ENCODE measurements around the gene S1PR2. TPM values are rescaled to one million over a fixed set of nuclear protein-coding genes. Genes with fewer than 3 reads are reported as not detected.

The S1PR2 gene
- total and polyA plus RNA-seq, 7 donors = 0.17 to 2.0 (median 1.1) TPM

GRCh38 chr19:10231612-10232228 is 589 bp upstream of the S1PR2 start:
- peaks cover 8% of the 10 kb centered on the region for H3K4me1 ChIP-seq
- H3K9me3 ChIP-seq = no peaks in the 10 kb centered on the region
- H3K27me3 ChIP-seq (ENCODE audit: insufficient read depth in 3 of 3, low read length in 2 of 3) = peaks cover 0 to 45% (median 0%) of the 10 kb centered on the region in 3 donors
- no peak for TF ChIP-seq CTCF (IDR thresholded peaks at IDR 0.05)
- ATAC-seq = no peak
- H3K4me3 ChIP-seq = peak overlapping the region; percentile 79
- H3K27ac ChIP-seq = no peak overlapping the region
- intact Hi-C loops (cut with DNase I) = no loop called here
- WGBS, 3 donors = 73 to 78% (median 75%) methylated on average over 8 of the region's 8 CpGs
- DNase-seq = no peak
- no peaks in the 10 kb centered on the region for H3K36me3 ChIP-seq (ENCODE audit: insufficient read depth in 1 of 2, low read depth in 1 of 2)

GRCh38 chr19:10230173-10230860 is 814 bp downstream of the S1PR2 start:
- TF ChIP-seq CTCF (IDR thresholded peaks at IDR 0.05) = no peak
- Histone ChIP-seq H3K27me3 (ENCODE audit: insufficient read depth in 3 of 3, low read length in 2 of 3) (peaks cover 0 to 50% (median 0%) of the 10 kb centered on the region in 3 donors), H3K27ac (peak overlapping the region; percentile 75), H3K36me3 (ENCODE audit: insufficient read depth in 1 of 2, low read depth in 1 of 2) (no peaks in the 10 kb centered on the region), H3K4me1 (peaks cover 8% of the 10 kb centered on the region), H3K4me3 (peak overlapping the region; percentile 79), H3K9me3 (no peaks in the 10 kb centered on the region)
- ATAC-seq = peak in 1 of 4 donors; percentile 16
- intact Hi-C loops (cut with DNase I) = no loop called here
- WGBS, 3 donors = 1 to 2% (median 1%) methylated on average over 48 to 70 of the region's 70 CpGs
- DNase-seq = peak; percentile 56 to 72

GRCh38 chr19:10228920-10229319 is 2.2 kb downstream of the S1PR2 start:
- peak; percentile 35 for TF ChIP-seq CTCF (IDR thresholded peaks at IDR 0.05)
- intact Hi-C loops (cut with DNase I) = no loop called here
- no peaks in the 10 kb centered on the region for H3K36me3 ChIP-seq (ENCODE audit: insufficient read depth in 1 of 2, low read depth in 1 of 2)
- peaks cover 8% of the 10 kb centered on the region for H3K4me1 ChIP-seq
- no peak for DNase-seq
- H3K4me3 ChIP-seq = no peak overlapping the region
- ATAC-seq = no peak
- WGBS, 3 donors = 43 to 68% (median 50%) methylated on average over 2 of the region's 2 CpGs
- H3K9me3 ChIP-seq = no peaks in the 10 kb centered on the region
- H3K27me3 ChIP-seq (ENCODE audit: insufficient read depth in 3 of 3, low read length in 2 of 3) = peaks cover 0 to 50% (median 0%) of the 10 kb centered on the region in 3 donors
- H3K27ac ChIP-seq = no peak overlapping the region

GRCh38 chr19:10228393-10228792 is 2.7 kb downstream of the S1PR2 start:
- DNase-seq (no peak), ATAC-seq (no peak)
- Histone ChIP-seq H3K4me1 (peaks cover 8% of the 10 kb centered on the region), H3K27ac (no peak overlapping the region), H3K9me3 (no peaks in the 10 kb centered on the region), H3K4me3 (no peak overlapping the region), H3K27me3 (ENCODE audit: insufficient read depth in 3 of 3, low read length in 2 of 3) (peaks cover 0 to 50% (median 0%) of the 10 kb centered on the region in 3 donors), H3K36me3 (ENCODE audit: insufficient read depth in 1 of 2, low read depth in 1 of 2) (no peaks in the 10 kb centered on the region)
- no peak for TF ChIP-seq CTCF (IDR thresholded peaks at IDR 0.05)
- intact Hi-C loops (cut with DNase I) = no loop called here
- 85 to 88% (median 86%) methylated on average over 5 of the region's 5 CpGs for WGBS, 3 donors

Data from psoas muscle (tissue), 8 donors.